ENCODE measurements around the gene TBC1D14.

TBC1D14 gene

GRCh38 chr4:6932918-6933317, 23.3 kb downstream of the TBC1D14 start:
- DNase-seq (ENCODE audit: low spot score) = no peak
- TF ChIP-seq, protein P1, sequence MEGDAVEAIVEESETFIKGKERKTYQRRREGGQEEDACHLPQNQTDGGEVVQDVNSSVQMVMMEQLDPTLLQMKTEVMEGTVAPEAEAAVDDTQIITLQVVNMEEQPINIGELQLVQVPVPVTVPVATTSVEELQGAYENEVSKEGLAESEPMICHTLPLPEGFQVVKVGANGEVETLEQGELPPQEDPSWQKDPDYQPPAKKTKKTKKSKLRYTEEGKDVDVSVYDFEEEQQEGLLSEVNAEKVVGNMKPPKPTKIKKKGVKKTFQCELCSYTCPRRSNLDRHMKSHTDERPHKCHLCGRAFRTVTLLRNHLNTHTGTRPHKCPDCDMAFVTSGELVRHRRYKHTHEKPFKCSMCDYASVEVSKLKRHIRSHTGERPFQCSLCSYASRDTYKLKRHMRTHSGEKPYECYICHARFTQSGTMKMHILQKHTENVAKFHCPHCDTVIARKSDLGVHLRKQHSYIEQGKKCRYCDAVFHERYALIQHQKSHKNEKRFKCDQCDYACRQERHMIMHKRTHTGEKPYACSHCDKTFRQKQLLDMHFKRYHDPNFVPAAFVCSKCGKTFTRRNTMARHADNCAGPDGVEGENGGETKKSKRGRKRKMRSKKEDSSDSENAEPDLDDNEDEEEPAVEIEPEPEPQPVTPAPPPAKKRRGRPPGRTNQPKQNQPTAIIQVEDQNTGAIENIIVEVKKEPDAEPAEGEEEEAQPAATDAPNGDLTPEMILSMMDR (IDR thresholded peaks at IDR 0.05; ENCODE audit: borderline replicate concordance, control extremely low read depth, extremely low read depth, insufficient read depth, missing control alignments) = no peak
- in situ Hi-C loops (cut with MboI; ENCODE audit: low sequenced_read_pairs, unreplicated experiment) = no loop called here

GRCh38 chr4:6933691-6934430, 24.2 kb downstream of the TBC1D14 start:
- no peak for DNase-seq (ENCODE audit: low spot score)
- in situ Hi-C loops (cut with MboI; ENCODE audit: low sequenced_read_pairs, unreplicated experiment) = no loop called here
- TF ChIP-seq, protein P1 (IDR thresholded peaks at IDR 0.05; ENCODE audit: borderline replicate concordance, control extremely low read depth, extremely low read depth, insufficient read depth, missing control alignments) = no peak

DNA sequence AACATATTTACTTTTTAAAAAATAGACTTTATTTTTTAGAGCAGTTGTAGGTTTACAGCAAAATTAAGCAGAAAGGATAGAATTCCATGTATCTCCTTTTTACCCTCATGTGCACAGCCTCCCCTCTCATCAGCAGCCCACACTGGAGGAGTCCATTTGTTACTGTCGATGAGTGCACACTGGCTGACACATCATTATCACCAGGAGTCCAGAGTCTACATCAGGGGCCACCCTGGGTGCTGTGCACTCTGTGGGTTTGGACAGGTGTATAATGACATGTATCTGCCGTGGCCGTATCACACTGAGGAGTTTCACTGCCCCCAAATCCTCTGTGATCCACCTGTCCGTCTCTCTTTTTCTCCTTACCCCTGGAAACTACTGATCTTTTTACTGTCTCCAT, 26.3 kb downstream of the TBC1D14 start:
- no peak for DNase-seq (ENCODE audit: low spot score)
- TF ChIP-seq, protein P1 (IDR thresholded peaks at IDR 0.05; ENCODE audit: borderline replicate concordance, control extremely low read depth, extremely low read depth, insufficient read depth, missing control alignments) = no peak
- in situ Hi-C loops (cut with MboI; ENCODE audit: low sequenced_read_pairs, unreplicated experiment) = no loop called here

GRCh38 chr4:6937201-6937600, 27.6 kb downstream of the TBC1D14 start:
- no peak for DNase-seq (ENCODE audit: low spot score)
- in situ Hi-C loops (cut with MboI; ENCODE audit: low sequenced_read_pairs, unreplicated experiment) = no loop called here

DNA sequence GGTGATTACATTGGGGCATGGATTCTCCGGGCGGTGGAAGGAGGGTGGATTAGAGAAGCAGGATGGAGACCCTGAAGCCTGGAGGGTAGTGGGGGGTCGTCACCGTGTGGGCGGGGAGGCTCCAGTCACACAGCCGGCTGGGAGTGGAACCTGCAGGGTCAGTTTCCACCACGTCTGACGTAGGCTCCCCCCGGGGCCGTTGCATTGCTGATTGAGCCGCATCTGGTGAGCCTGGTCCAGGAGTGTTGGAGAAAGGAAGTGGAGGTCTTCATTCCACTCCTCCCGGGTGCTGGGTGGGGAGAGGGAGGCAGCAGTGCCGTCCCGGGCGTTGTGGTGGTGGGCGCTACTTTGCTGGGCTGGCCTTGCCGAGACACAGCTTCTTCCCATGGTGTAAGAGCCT, 28.1 kb downstream of the TBC1D14 start:
- no peak for DNase-seq (ENCODE audit: low spot score)
- TF ChIP-seq, protein P1 (IDR thresholded peaks at IDR 0.05; ENCODE audit: borderline replicate concordance, control extremely low read depth, extremely low read depth, insufficient read depth, missing control alignments) = no peak
- in situ Hi-C loops (cut with MboI; ENCODE audit: low sequenced_read_pairs, unreplicated experiment) = no loop called here

More at GRCh38 chr4:6937201-6937600, 27.6 kb downstream of the TBC1D14 start:
- TF ChIP-seq, protein P1 (IDR thresholded peaks at IDR 0.05; ENCODE audit: borderline replicate concordance, control extremely low read depth, extremely low read depth, insufficient read depth, missing control alignments) = no peak

- in situ Hi-C loops (cut with MboI; ENCODE audit: low sequenced_read_pairs, unreplicated experiment) = no loop called here
- DNase-seq (ENCODE audit: low spot score) = no peak
- TF ChIP-seq, protein P1 (IDR thresholded peaks at IDR 0.05; ENCODE audit: borderline replicate concordance, control extremely low read depth, extremely low read depth, insufficient read depth, missing control alignments) = no peak
Measured at GRCh38 chr4:6938237-6938636, 28.6 kb downstream of the TBC1D14 start.
